SK-N-SH (cell line): ENCODE measurements around the gene DNPEP.

Experiments used
- EP300 ChIP-seq, 2 experiments: IDR thresholded peaks; 2 replicates each; pipeline versions ENCODE4 v1.4.0 to v1.6.1; 2012; ENCODE audit warnings: borderline replicate concordance in 1 of 2, low read depth in 1 of 2, low read length in 1 of 2
- JUND ChIP-seq: IDR thresholded peaks from 2 replicates; pipeline ENCODE4 v1.4.0; 2012
- MAX ChIP-seq: IDR thresholded peaks from 2 replicates; pipeline ENCODE4 v1.4.0; 2012; ENCODE audit warnings: low read depth
- NRF1 ChIP-seq: IDR thresholded peaks from 2 replicates; pipeline ENCODE4 v1.6.1; 2012; ENCODE audit warnings: low read depth, mild to moderate bottlenecking, low read length
- POLR2AphosphoS5 ChIP-seq: IDR thresholded peaks from 2 replicates; pipeline ENCODE4 v1.6.1; 2012; ENCODE audit warnings: low read depth, low read length
- TEAD4 ChIP-seq: IDR thresholded peaks from 2 replicates; pipeline ENCODE4 v1.4.0; 2012; ENCODE audit warnings: mild to moderate bottlenecking, borderline replicate concordance; ENCODE audit not compliant: insufficient read depth
- TF ChIP-seq, protein P1 (sequence below): fragments of 200-600 bp; sonication (generic); IDR thresholded peaks from 2 replicates; pipeline ENCODE4 v1.6.1; 2017; ENCODE audit warnings: antibody characterized with exemption, mild to moderate bottlenecking, moderate library complexity
- TF ChIP-seq, protein P2 (sequence below): IDR thresholded peaks from 2 replicates; pipeline ENCODE4 v1.6.1; 2012; ENCODE audit warnings: mild to moderate bottlenecking, low read depth, low read length, moderate library complexity

GRCh38 chr2:219368690-219369191, 19.0 kb downstream of the DNPEP start:
- TF ChIP-seq, protein P1, sequence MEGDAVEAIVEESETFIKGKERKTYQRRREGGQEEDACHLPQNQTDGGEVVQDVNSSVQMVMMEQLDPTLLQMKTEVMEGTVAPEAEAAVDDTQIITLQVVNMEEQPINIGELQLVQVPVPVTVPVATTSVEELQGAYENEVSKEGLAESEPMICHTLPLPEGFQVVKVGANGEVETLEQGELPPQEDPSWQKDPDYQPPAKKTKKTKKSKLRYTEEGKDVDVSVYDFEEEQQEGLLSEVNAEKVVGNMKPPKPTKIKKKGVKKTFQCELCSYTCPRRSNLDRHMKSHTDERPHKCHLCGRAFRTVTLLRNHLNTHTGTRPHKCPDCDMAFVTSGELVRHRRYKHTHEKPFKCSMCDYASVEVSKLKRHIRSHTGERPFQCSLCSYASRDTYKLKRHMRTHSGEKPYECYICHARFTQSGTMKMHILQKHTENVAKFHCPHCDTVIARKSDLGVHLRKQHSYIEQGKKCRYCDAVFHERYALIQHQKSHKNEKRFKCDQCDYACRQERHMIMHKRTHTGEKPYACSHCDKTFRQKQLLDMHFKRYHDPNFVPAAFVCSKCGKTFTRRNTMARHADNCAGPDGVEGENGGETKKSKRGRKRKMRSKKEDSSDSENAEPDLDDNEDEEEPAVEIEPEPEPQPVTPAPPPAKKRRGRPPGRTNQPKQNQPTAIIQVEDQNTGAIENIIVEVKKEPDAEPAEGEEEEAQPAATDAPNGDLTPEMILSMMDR = no peak
- TF ChIP-seq, protein P2, sequence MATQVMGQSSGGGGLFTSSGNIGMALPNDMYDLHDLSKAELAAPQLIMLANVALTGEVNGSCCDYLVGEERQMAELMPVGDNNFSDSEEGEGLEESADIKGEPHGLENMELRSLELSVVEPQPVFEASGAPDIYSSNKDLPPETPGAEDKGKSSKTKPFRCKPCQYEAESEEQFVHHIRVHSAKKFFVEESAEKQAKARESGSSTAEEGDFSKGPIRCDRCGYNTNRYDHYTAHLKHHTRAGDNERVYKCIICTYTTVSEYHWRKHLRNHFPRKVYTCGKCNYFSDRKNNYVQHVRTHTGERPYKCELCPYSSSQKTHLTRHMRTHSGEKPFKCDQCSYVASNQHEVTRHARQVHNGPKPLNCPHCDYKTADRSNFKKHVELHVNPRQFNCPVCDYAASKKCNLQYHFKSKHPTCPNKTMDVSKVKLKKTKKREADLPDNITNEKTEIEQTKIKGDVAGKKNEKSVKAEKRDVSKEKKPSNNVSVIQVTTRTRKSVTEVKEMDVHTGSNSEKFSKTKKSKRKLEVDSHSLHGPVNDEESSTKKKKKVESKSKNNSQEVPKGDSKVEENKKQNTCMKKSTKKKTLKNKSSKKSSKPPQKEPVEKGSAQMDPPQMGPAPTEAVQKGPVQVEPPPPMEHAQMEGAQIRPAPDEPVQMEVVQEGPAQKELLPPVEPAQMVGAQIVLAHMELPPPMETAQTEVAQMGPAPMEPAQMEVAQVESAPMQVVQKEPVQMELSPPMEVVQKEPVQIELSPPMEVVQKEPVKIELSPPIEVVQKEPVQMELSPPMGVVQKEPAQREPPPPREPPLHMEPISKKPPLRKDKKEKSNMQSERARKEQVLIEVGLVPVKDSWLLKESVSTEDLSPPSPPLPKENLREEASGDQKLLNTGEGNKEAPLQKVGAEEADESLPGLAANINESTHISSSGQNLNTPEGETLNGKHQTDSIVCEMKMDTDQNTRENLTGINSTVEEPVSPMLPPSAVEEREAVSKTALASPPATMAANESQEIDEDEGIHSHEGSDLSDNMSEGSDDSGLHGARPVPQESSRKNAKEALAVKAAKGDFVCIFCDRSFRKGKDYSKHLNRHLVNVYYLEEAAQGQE = no peak
- TF ChIP-seq MAX = no peak
- no peak for TF ChIP-seq EP300 (IDR thresholded peaks at IDR 0.05; ENCODE audit: borderline replicate concordance in 1 of 2, low read depth in 1 of 2, low read length in 1 of 2)
- TF ChIP-seq JUND = no peak
- TF ChIP-seq NRF1 = no peak
- TF ChIP-seq TEAD4 = 0 out of 2 replicates have a peak, but pooled peaks have one; percentile 15
- TF ChIP-seq POLR2AphosphoS5 = no peak
